NCI-H524 (cell line): Measurements from ENCODE around the gene TPO.

Experiments used
- DNase-seq, 2 experiments: peaks; one replicate each; lab custom pipeline; 2025; lab: John Stamatoyannopoulos, UW

The TPO gene

DNA sequence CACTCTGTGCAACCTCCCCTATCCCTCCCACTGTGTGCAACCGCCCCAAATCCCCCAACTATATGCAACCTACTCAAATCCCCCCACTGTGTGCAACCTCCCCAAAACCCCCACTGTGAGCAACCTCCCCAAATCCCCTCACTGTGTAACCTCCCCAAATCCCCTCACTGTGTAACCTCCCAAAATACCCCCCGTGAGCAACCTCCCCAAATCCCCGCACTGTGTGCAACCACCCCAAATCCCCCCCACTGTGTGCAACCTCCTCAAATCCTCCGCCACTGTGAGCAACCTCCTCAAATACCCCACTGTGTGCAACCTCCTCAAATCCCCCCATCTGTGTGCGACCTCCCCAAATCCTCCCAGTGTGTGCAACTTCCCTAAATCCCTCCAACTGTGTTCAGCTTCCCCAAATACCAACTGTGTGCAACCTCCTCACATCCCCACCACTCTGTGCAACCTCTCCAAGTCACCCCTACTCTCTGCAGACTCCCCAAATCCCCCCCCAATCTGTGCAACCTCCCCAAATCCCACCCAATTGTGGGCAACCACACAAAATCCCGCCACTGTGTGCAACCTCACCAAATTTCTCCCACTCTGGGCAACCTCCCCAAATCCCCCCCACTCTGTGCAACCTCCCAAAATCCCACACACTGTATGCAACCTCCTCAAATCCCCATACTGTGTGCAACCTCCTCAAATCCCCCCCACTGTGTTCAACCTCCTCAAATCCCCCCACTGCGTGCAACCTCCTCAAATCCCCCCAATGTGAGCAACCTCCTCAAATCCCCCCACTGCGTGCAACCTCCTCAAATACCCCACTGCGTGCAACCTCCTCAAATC, 114.1 kb downstream of the TPO start:
- no peak for DNase-seq

DNA sequence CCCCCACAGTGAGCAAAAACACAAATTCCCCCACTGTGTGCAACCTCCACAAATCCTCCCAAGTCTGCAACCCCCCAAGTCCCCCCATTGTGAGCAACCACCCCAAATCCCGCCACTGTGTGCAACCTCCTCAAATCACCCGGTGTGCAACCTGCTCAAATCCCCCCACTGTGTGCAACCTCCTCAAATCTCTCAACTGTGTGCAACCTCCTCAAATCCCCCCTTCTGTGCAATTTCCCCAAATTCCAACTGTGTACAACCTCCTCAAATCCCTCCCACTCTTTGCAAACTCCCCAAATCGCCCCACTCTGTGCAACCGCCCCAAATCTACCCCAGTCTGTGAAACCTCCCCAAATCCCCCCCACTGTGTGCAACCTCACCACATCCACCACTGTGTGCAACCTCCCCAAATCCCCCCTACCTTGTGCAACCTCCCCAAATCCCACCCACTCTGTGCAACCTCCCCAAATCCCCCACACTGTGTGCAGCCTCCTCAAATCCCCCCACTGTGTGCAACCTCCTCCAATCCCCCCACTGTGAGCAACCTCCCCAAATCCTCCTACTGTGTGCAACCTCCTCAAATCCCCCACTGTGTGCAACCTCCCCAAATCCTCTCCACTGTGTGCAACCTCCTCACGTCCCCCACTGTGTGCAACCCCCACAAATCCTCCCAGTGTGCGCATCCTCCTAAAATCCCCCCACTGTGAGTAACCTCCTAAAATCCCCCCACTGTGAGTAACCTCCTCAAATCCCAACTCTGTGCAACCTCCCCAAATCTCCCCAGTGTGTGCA, 115.2 kb downstream of the TPO start:
- DNase-seq = no peak

DNA sequence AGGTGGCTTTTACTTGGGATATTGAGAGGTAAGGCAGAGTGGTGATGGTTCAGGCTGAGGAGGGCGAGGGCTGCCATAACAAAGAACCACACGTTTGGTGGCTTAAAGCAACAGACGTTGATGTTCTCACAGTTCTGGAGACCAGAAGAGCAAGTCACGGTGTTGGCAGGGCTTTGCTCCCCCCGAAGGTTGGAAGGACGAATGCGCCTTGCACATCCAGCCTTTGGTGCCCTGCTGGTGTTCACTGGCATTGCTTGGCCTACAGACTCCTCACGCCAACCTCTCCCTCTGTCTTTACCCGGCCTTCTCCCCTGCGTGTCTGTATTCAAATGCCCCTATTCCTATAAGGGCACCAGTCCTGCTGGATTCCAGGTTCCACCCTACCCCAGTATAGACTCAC, 125.4 kb downstream of the TPO start:
- DNase-seq = peak; percentile 17 to 75

DNA sequence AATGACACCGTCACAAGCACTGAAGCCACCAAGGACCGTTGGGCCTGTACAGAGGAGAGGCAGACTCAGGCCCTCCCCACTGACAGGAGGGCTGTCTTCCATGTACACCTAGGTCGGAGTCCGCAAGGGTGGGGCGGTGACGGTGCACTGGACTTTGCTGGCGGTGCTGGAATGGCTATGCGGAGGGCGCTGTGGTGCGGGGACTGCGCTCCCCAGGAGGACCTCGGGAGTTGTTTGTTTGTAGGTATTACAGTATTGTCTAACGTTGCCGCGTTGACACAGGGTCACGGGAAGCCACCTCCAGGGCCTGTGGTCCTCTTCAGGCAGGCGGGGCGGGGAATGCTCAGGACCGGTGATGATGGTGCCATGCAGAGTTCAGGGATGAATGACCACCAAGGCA, 126.2 kb downstream of the TPO start:
- no peak for DNase-seq

DNA sequence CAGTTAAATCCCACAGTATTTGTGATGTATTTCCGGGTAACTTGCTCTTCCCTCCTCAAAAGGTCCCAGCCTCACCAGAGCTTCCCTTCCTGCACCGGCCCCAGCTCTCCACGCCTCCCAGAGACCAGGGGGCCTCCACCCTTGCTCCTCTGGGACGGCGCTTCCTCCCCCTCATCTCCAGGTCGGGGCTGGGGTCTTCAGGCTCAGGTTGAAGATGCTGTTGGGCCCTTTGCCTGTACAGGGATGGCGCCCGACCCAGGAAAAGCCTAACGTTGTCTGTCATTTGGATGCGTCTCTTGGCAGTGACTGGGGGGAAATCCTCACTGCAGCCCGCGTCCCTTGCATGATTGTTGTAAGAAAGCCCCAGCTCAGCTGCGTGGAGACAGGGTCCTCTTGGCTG, 126.7 kb downstream of the TPO start:
- no peak for DNase-seq

DNA sequence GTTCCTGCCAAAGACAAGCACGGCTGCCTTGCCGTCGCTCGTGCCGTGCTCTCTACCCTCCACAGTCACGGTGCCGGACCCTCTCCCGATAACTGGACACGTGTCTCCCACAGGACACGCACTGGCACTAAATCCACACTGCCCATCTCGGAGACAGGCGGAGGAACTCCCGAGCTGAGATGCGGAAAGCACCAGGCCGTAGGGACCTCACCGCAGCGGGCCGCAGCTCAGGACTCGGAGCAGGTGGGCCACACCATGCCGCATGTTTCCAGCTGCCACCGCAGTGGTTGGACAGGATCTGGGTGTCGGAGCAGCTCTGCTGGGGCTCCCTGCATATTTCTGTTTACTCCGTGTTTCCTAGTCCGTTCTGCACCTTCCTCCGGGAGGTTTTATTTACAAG, 127.2 kb downstream of the TPO start:
- no peak for DNase-seq

DNA sequence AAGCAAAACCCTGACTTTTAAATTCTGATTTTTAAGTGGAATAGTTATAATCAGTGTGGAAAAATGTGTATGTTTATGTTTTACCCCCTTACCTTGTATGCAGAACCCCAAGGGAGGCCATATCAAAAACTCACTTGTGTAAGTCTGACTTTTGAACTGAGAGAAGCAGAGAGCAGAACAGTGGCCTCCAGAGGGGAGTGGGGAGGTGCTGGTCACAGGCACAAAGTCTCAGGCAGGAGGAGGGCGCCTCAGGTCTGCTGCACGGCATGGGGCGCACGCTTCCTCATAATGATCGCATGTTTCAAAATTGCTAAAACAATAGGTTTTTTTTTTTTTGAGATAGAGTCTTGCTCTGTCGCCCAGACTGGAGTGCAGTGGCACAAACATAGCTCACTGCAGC, 127.8 kb downstream of the TPO start:
- DNase-seq = no peak

DNA sequence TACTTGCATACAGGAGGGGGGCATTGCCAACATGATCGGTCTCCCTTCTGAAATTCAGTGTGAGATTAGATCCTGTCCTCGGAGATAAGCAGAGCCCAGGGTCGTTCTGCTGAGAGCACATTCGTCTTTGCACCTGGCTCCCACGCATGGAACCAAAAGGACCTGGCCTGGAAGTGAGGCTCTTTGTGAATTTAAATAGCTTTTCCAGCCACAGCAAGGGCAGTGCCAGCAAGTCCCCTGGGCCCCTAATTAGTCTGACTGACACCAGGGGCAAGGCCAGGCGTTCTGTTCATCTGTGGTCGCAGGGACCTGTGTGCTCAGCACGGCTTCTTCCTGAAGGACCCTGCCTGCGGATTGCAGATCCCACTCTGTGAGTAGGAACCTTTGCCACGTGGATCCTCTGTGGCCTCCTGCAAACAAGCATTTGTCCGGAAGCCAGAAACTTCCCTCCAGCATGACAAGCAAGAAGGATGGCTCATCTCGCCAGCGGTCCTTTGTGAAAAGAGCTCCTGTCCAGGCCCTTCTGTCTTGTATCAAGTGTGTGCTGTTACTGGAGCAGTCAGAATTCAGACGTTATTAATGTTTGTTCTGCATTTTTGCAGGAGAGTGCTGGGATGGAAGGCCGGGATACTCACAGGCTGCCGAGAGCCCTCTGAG, 128.7 kb downstream of the TPO start:
- no peak for DNase-seq

DNA sequence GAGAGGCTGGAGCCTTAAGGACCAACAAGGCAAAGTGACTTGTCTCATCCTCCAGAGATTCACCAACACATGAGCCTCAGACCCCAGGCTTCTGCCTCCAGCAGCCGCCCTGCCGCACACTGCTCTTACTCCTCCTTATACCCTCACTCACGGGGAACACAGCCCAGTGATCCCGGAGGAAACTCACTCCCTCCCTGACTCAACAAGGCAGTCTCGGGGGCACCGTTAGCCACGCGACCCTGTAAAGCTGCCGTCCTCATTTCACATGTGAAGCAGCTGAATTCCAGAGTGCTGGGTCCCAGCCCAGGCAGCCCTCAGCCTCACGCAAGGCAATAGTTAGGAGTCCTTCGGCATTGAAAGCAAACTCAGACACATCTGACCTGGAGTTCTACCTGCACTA, 129.7 kb downstream of the TPO start:
- no peak for DNase-seq

DNA sequence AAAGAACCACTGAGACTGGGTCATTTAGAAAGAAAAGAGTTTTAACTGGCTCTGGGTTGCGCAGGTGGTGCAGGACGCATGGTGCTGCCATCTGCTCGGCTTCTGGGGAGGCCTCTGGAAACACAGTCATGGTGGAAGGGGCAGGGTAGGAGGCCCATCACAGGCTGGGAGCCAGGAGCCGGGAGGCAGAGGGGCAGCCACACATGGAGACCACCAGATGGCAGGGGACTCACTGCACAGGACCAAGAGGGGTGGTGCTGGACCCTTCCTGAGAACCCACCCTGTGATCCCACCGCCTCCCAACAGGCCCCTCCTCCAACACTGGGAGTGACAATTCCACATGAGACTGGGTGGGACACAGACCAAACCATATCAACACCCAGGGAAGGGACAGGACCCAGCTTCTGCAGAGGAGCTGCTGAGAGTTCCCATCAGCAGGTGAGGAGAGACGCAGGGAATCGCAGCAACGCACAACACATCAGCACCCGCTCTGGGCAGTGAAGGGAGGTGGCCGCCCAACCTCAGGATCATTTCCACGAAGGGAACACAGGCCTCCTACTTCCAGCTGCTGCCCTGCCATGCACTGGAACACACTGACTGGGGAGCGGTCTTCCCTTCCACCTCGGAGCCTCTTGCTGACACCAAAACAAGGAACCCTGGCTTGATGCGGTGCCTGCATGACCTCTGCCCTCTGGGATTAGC, 130.7 kb downstream of the TPO start:
- no peak for DNase-seq

DNA sequence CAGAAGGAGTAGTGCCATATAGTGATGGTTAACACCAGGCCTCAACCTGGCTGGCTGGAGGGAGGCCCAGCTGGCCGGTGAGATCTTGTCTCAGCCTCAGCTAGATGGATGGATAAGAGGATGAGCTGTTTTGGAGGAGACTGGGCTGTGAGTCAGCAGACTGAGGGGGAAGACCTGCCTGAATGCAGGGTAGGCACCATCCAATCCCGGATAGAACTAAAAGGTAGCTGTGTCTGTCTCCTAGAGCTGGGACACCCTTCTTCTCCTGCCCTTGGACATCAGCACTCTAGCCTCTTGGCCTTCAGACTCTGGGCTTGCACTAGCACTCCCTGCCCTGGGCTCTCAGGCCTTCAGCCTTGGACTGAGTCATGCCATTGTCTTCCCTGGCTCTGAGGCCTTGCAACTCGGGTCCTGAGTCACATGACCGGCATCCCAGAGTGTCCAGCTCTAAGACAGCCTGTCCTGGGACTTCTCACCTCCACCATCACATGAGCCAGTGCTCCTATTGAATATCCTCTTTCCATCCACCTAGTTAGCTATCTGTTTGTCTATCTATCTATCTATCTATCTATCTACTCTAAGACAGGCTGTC, 131.3 kb downstream of the TPO start:
- no peak for DNase-seq

DNA sequence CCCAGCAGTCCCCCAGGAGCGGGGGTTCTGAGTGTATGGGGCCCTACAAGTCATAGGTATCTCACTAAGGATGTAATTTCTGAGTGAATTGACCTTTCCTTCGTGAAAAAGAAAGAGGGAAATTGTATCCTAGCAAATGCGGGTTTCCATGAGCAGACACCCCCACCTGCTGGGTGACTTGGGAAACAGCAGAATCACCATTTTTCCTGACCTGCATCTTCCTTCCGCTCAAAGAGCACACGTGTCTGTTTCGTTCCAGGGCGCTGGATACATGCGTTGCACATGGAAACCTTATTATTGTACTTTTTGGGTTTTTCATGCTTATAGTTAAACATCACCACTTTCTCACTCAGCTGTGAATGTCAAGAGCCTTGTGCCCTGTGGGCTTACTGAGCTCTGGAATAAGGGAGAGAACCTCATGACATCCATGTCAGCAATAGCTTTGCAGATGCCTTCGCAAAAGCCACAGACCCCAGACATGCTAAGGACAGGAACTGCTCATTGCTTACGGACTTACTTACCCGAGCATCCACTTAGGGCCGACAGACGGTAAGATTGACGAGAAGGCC, 132.8 kb downstream of the TPO start:
- DNase-seq = peak; percentile 16 to 72

DNA sequence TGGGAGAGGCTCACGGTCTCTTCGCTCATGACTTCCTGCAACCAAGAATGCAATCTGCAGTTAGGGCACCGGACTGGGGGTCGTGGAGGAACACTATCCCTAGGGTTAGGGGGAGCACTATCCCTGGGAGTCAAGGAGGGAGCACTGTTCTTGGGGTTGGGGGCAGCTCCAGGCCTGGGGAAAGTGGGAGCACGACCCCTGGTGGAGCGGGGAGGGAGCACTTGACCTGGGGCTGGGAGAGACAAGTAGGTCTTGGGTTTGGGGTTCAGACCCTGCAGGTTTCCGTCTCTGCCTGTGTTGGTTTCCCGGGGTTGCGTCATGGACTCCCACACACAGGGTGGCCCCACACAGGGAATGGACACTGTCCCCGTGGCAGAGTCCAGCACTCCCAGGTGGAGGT, 133.6 kb downstream of the TPO start:
- no peak for DNase-seq

DNA sequence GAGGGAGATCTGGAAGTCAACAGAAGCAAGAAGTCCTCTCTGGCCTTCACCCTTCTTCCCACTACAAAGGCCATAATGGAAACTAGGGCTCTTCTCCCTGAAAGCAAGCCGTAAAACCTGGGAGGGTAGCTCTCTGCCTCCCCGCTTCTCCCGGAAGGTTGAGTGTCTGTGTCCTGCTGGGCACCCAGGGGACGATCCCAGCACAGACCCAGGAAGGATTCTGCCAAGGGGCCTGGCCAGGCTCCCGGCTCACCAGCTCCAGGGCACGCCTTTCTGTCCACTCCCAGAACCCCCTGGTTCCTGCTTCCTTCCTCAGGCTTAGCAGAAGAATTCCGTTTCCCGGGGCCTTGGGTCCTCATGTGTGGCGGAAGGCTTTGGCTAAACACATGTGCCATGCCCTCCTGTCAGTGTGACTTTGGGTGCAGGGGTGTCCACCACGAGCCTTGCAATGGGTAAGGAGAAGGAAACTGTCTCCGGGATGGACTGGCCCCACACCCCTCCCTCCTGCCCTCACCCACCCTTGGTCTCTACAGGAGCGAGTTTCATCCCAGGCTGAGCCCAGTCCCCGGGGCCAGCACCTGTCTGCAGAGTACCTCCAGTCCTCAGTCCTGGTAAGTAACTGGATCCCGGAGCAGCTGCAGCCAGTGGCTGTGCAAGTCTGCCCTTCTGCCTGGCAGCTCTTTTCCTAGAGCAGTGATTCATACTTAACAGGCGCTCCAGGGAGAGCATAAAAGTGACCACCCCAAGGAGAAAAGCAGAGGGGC, 135.8 kb downstream of the TPO start:
- DNase-seq = peak in 1 of 2 experiments; percentile 11

DNA sequence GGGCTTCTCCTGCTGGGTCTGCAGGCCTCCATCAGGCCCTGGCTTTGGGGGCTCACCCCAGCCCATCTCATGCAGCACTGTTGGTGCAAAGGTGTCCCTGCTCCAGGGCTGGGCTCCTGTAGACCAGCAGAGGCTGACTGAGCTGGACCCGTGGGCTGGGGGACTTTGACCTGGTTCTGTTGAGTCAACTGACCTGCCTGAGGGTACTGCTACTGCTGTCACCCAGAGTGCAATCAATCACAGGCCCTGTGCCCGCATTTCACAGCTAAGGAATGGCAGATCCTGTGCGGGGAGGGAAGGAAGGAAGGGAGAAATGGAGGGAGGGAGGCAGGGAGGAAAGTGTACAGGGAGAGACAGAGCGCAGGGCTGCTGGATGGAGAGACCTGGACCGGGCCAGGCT, 136.8 kb downstream of the TPO start:
- no peak for DNase-seq

DNA sequence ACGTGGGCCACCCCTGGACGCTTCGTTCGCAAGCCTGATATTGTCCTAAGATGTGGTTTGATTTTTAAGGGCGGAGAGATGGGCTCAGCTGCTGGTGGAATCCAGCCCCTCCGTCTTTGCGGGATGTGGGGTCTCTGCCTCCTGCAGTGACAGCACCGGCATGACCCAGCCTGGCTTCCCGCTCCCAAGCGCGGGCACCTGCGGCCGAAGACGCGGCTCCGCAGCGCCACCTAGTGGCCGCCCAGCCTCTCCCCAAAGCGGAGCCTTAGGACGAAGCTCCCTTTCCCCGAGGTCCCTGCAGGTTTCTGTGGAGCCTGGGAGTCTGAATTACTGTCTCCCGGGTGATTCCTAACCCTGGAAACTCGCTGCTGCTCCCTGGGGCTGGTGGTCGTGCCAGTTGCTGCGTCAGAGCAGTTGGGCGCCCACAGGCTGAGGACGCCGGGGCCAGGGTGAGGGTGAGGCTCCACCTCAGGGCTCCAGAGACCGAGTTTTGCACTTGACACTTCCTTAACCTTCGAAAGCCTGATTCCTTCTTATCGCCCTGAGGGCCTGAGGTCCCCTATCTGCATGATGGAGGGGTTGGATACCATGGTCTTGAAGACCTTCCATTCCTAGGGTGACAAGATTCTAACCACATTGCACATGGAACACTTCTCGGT, 137.5 kb downstream of the TPO start:
- DNase-seq = peak; percentile 20 to 56

DNA sequence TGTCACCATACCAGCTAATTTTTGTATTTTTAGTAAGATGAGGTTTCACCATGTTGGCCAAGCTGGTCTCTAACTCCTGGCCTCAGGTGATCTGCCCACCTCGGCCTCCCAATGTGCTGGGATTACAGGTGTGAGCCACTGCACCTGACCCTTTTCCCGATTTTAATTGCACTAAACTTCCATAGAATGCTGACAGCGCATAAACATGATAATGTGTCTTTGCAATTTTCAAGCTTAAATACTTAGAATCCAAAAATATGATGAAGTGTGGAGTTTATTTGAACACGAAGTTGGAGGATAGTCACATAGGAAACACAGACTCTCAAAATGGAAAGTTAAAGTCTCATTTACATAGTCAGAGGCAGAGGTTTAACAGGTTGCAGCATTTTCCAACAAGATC, 138.6 kb downstream of the TPO start:
- DNase-seq = no peak

DNA sequence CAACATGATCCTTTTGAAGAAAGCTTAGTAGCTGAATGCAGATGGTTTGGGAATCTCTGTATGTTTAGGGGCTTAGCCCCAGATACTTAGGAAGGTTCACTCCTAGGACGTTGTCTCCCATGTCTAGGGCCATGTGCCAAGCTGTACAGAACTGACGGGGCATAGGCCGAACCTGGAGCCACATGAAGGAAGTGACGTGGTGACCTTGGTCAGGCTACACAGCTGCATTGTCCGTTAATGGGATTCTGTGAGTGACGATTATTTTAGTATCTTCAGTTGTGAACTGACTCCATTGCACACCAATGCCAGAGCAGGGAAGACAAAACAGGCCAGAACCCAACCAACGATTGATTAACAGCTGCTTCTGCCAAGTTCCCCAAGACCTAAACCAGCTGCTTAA, 139.3 kb downstream of the TPO start:
- DNase-seq = no peak

DNA sequence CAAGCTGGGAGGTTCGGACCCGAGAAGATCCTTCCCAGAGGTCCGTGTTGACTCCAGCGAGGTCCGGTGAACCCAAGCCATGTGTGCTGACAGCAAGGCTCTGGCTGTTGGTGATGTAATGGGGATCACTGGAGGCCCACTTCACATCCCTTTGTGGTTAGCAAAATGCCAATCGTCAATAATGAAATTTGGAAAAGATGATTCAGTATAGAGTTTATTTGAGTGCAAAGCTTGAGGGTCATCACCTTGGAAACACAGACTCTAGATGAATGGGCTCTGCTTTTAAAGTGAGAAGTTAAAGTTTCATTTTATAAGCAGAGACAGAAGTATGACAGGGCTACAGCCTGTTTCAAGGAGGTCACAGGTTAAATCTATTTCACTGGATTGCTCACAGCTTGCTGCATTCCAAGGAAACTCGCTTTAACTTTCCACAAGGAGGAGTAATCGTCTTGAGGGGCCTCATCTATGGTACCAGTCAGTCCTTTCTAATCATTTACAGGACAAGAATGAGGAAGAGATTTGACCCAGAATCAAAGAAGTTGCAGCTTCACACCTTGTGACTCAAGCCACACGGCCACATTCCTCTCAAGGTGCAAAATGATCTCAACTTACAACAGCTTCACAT, 140.5 kb downstream of the TPO start:
- no peak for DNase-seq

DNA sequence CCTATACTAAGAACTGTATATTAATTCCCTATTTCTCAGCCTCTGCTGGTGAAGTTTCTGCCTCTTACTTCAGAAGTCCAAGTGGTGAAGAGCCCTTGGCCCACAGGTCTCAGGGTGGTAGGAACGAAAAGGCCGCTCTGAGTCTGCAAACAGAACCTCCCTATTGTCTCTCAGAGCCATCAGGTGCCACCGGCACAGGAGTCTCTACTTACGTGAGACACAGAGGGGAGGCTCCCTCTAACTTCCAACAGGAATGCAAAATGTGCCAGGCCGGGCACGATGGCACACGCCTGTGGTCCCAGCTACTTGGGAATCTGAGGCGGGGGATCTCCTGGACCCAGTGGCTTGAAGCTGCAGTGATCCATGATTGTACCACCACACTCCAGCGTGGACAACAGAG, 143.0 kb downstream of the TPO start:
- DNase-seq = no peak
